ENCODE measurements around the gene BHLHA15. TPM values are rescaled to one million over a fixed set of nuclear protein-coding genes. Genes with fewer than 3 reads are reported as not detected.

BHLHA15 gene
- total and polyA plus RNA-seq, 2 of the 8 experiments (the other 6 are each of a cell fraction or from before 2014, with no cell fraction given), result 1.1 to 2.7 TPM

DNA sequence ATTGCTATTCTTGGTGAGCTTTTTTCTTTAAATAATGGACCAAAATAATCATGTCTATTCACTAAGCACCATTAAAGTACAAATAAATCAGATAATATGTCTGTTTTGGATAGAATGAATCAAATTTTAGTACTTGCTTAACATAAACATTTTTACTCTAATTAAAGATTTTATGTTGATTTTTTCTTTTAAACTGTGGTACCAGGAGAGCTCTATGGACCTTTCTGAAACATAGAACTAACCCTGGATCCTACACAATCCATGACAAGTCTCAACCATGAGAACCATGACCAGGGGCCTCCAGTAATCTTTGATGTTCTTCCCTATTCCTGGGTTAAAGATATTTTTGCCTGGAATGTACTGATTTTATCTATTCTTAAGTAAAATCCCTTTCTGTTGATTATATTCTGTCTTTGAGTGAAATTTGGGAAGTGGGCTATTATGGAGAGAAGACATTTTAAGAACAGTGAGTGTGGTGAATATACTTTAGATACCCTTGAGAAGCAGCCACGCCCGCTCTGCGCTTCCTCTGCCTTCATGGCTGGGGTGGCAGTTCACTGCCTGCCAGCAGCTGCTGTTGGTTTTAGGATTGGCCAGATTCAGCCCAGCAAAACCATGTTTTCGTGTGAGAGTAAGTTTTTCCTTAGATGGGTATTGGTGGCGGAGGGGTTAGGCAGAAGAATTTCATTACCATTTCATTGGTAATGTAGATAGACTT, 42.2 kb upstream of the BHLHA15 start (continued):
- no peak for TF ChIP-seq RFX5 (IDR thresholded peaks at IDR 0.05; ENCODE audit: borderline replicate concordance, low read depth, low read length)

Data from H1 (cell line).